ENCODE results near the gene DCC. TPM values are rescaled to one million over a fixed set of nuclear protein-coding genes. Genes with fewer than 3 reads are reported as not detected.

Gene DCC
- total RNA-seq, 1 donor from 2014 or later: 7.5 TPM

DNA sequence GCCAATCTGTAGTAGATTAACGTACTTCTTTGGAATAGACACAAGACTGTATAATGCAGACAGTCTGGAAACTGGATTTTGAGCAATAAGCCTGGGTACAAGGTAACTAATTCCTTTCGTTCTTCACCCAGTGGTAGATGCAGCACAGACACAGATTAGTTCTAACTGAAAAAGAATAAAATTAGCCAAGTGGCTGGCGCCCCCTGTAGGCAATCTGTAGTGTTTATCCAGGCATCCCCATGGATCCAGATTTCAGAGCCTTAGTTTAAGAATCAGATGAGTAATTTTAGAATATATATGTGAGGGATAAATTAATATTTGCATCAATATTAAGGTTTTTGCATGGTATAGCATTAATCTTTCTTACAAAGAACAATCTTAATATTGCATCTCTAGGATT lies 563.9 kb downstream of the DCC start:
- DNase-seq (ENCODE audit: low spot score): peak; percentile 3

GRCh38 chr18:52907543-52908308 lies 567.7 kb downstream of the DCC start:
- DNase-seq (ENCODE audit: low spot score): no peak

- no peak for DNase-seq (ENCODE audit: low spot score)
These were observed 574.2 kb downstream of the DCC start for GRCh38 chr18:52914148-52914547.

- DNase-seq (ENCODE audit: low spot score): no peak
These were observed 580.7 kb downstream of the DCC start for GRCh38 chr18:52920665-52921064.

GRCh38 chr18:52933356-52933755 lies 593.4 kb downstream of the DCC start:
- no peak for DNase-seq (ENCODE audit: low spot score)

DNA sequence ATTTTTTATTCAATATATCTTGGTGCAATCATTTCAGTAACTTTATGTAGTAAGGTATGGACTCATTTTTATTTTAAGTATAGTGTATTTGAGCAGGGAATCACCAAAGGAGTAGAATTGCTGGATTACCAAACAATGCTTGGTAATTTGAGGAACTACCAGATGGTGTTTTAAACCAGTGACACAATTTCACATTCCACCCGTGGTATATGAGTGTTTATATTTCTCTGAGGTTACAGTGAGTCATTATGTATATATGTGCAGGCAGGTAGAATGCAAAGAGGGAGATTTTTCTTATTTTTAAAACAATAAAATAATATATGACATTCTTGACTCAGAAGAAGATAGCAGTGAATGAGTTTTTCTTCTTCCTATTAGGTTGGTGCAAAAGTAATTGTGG lies 596.9 kb downstream of the DCC start:
- no peak for DNase-seq (ENCODE audit: low spot score)

DNA sequence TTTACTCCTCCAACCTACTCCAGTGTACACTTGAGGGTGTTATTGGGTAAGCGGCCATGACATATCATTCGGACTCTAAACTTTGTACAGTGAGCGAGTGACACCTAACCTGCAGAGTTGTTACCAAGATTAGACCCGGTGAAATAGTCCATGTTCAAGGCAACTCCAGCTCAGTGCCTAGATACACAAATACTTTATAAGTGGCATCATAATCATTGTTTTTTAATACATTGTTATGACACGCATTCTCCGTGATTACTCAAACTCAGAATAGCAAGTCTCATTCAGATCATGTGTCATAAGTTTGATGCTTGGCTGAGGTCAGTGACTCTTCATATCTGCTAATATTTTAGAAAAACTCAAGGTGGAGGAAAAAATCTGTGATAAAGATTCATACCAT lies 597.8 kb downstream of the DCC start:
- no peak for DNase-seq (ENCODE audit: low spot score)

DNA sequence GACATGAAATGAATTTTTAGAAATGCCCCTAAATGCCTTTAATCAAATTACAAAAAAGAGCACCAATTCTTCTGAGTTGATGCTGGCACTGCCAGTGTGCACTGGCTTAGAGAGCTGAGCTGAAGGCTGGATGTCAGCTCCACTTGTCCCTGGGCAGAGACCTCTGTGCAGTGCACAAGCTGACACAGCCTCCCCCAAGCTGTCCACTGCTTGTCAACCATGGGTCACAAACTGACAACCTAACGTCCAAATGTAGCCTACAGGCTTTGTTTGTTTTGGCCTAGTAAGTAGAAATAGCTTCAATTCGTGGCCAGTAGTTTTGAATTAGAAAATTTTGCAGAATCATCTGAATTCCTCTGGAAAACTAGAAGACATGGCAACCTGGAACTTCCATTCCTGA lies 605.6 kb downstream of the DCC start:
- no peak for DNase-seq (ENCODE audit: low spot score)

GRCh38 chr18:52948868-52949444 lies 609.0 kb downstream of the DCC start:
- DNase-seq (ENCODE audit: low spot score): no peak

DNA sequence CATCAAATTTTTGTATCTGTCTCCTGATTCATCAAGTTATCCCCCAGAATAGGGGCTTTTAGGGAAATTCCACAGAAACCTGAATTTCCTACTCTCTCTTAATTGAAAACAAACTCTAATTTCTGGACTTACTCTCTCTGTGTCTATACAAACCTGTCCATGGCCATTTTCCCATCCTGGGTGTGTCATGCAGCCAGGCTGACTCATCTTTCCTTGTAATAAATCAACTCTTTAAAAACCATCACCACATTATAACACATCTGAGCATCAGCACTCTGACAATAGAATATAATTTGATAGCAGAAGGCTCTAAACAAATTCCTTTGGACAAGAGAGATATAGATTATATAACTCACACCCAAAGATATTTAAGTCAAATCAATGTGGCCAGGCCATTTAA lies 610.2 kb downstream of the DCC start:
- DNase-seq (ENCODE audit: low spot score): no peak

GRCh38 chr18:52953387-52953786 lies 613.4 kb downstream of the DCC start:
- DNase-seq (ENCODE audit: low spot score): no peak

- DNase-seq (ENCODE audit: low spot score): no peak
These were observed 623.5 kb downstream of the DCC start for GRCh38 chr18:52963481-52963880.

GRCh38 chr18:52970686-52971085 lies 630.7 kb downstream of the DCC start:
- no peak for DNase-seq (ENCODE audit: low spot score)

GRCh38 chr18:52971097-52971496 lies 631.1 kb downstream of the DCC start:
- DNase-seq (ENCODE audit: low spot score): no peak

- DNase-seq (ENCODE audit: low spot score): no peak
These were observed 639.9 kb downstream of the DCC start for GRCh38 chr18:52979892-52980291.

- DNase-seq (ENCODE audit: low spot score): no peak
These were observed 651.2 kb downstream of the DCC start for GRCh38 chr18:52991246-52991645.

DNA sequence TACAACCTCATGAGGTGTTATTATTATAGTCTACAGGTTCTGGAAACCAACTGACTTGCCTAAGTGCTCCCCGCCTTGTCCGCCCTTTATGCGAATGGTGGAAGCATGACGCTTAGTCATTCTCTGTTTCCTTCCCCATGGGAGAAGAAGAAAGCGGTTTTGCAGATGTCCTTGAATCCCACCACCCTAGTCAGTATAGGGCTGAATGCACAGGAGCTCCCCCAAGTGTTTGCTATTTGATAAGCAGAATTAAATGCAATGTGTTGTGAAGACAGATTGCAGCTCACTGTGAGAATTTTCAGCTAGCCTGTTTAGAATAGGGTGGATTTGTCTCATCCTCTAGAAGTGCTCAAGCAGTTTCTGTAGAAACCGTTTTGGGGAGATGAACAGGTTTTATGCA lies 652.0 kb downstream of the DCC start:
- no peak for DNase-seq (ENCODE audit: low spot score)

- no peak for DNase-seq (ENCODE audit: low spot score)
These were observed 655.9 kb downstream of the DCC start for GRCh38 chr18:52995875-52996274.

DNA sequence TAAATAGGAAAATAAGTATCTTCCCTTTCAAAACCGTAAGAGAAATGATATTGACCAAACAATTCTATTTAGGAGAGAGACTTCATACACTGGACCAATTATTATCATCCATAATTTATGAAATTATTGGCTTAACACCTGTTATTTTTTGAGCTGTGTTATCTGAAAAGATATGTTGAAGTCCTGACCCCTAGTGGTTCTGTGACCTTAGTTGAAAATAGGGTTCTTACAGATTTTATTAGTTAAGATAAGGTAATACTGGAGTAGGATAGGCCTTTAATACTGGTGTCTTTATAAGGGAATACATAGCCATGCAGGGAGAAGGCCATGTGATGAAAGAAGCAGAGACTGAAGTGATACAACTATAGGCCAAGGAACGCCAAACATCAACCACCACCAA lies 659.6 kb downstream of the DCC start:
- no peak for DNase-seq (ENCODE audit: low spot score)

DNA sequence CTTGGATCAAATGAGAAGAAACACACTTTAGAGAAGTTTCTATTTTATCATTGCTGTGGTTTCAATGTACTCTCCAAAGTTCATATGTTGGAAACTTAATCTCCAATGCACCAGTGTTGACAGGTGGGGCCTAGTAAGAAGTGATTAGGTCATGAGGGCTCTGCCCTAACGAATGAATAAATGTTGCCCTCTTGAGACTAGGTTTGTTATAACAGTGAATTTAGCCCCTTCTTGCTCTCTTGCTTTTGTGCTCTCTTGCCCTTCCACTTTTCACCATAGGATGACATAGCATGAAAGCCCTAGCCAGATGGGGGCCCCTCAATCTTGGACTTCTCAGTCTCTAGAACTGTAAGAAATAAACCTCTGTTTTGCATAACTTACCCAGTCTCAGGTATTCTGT lies 664.8 kb downstream of the DCC start:
- DNase-seq (ENCODE audit: low spot score): no peak

DNA sequence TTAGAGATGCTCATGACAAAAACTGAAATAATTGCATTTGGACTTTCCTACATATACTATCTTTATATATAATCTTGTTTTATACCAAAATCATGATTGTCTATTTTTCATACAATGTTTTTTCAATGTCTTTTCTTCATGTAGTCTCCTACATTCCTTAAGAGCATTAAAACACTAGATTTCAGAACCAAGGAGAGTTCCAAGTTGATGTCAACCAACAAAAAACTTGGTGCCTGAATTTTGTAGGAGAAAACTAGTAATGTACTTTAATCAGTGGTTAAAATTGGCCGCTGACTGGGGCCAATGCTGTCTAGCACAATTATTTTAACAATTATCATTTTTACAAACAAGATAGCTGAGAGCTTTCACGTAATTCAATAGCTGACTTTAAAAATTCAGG lies 678.8 kb downstream of the DCC start:
- DNase-seq (ENCODE audit: low spot score): no peak

- no peak for DNase-seq (ENCODE audit: low spot score)
These were observed 685.2 kb downstream of the DCC start for GRCh38 chr18:53025247-53025646.

GRCh38 chr18:53028565-53028964 lies 688.6 kb downstream of the DCC start:
- DNase-seq (ENCODE audit: low spot score): no peak

- DNase-seq (ENCODE audit: low spot score): no peak
These were observed 693.1 kb downstream of the DCC start for GRCh38 chr18:53033128-53033527.
